Panc1 (cell line): ENCODE data around the gene EMC1. TPM values are rescaled to one million over a fixed set of nuclear protein-coding genes. Genes with fewer than 3 reads are reported as not detected.

Experiments
- ATAC-seq: fragments of 200-7000 bp; cut with Tn5 transposase; 2 replicates; pipeline ENCODE4 v1.9.1; 2020; ENCODE audit warnings: mild to moderate bottlenecking, moderate library complexity
- BruUV-seq: library from RNA; stranded (reverse); fragments of 400-500 nt; replicated peaks from 2 replicates; lab custom pipeline; 2021; lab: Mats Ljungman, UMichigan
- CTCF ChIA-PET: fragments of 300-600 bp; sonication (Branson Sonifier 250); formaldehyde crosslinking; loops from one replicate; lab custom pipeline; 2022; ENCODE audit warnings: antibody characterized with exemption; lab: Charles Lee
- POLR2A ChIA-PET: fragments of 300-600 bp; sonication (Branson Sonifier 250); formaldehyde crosslinking; loops from one replicate; lab custom pipeline; 2022; ENCODE audit warnings: antibody characterized with exemption; lab: Charles Lee
- DNase-seq: peaks from one replicate; pipeline ENCODE4 v3.0.0-alpha.2; 2010; ENCODE audit warnings: low read depth, low spot score
- H3K27ac ChIP-seq: 2 replicates; pipeline ENCODE4 v1.5.1; 2011; ENCODE audit warnings: mild to moderate bottlenecking, low read length, inconsistent platforms
- H3K27me3 ChIP-seq: fragments of 200-500 bp; sonication (Bioruptor generic); 2 replicates; pipeline ENCODE4 v1.6.0; 2014; ENCODE audit warnings: low read length, inconsistent platforms; ENCODE audit not compliant: control insufficient read depth, insufficient read depth
- H3K36me3 ChIP-seq: fragments of 200-500 bp; sonication (Bioruptor generic); 2 replicates; pipeline ENCODE4 v1.5.1; 2014; ENCODE audit warnings: inconsistent platforms, mild to moderate bottlenecking, low read length, moderate library complexity; ENCODE audit not compliant: control insufficient read depth, insufficient read depth
- H3K4me1 ChIP-seq: 2 replicates; pipeline ENCODE4 v1.5.1; 2011; ENCODE audit warnings: inconsistent platforms, mild to moderate bottlenecking, low read length, moderate library complexity; ENCODE audit not compliant: control insufficient read depth, insufficient read depth
- H3K4me3 ChIP-seq, 2 experiments: 2 replicates each; pipeline ENCODE4 v1.5.1; 2011 to 2012; ENCODE audit warnings: low read depth in 2 of 2, low read length in 2 of 2, mild to moderate bottlenecking in 2 of 2, inconsistent platforms in 1 of 2, moderate library complexity in 1 of 2
- H3K9me3 ChIP-seq: fragments of 200-500 bp; sonication (Bioruptor generic); 2 replicates; pipeline ENCODE4 v1.5.1; 2014; ENCODE audit warnings: low read depth, mild to moderate bottlenecking, inconsistent platforms, low read length, moderate library complexity; ENCODE audit not compliant: control insufficient read depth, insufficient read depth
- POLR2AphosphoS5 ChIP-seq: IDR thresholded peaks from 2 replicates; pipeline ENCODE4 v1.6.1; 2012; ENCODE audit warnings: mild to moderate bottlenecking, low read depth, low read length, moderate library complexity
- SIN3A ChIP-seq: IDR thresholded peaks from 2 replicates; pipeline ENCODE4 v1.6.1; 2012; ENCODE audit warnings: low read depth, mild to moderate bottlenecking, low read length, moderate library complexity, borderline replicate concordance; ENCODE audit not compliant: insufficient read depth
- TCF7L2 ChIP-seq: IDR thresholded peaks from 2 replicates; pipeline ENCODE4 v1.6.1; 2011; ENCODE audit warnings: mild to moderate bottlenecking, low read depth, low read length, inconsistent platforms
- in situ Hi-C: cut with HindIII; loops from 2 replicates; pipeline ENCODE4 v1.10.0; 2016; ENCODE audit warnings: low sequenced_read_pairs, low pct_unique_long_range_greater_than_20kb
- intact Hi-C: fragments of 100-400 bp; cut with micrococcal nuclease; formaldehyde crosslinking; loops from one replicate; pipeline ENCODE4 v1.10.0; 2022; ENCODE audit not compliant: unreplicated experiment
- total RNA-seq: library from RNA; stranded (reverse); gene quantifications from one replicate; pipeline ENCODE4 v1.2.1, GENCODE V29; 2021; ENCODE audit not compliant: unreplicated experiment
- TF ChIP-seq, protein P1 (sequence below): fragments of 450-650 bp; IDR thresholded peaks from 2 replicates; pipeline ENCODE4 v1.5.1; 2017; ENCODE audit warnings: mild to moderate bottlenecking
- TF ChIP-seq, protein P2 (sequence below), 2 experiments: IDR thresholded peaks; 2 replicates each; pipeline ENCODE4 v1.6.1; 2011 to 2012; ENCODE audit warnings: low read depth in 2 of 2, control low read depth in 1 of 2, low read length in 1 of 2, mild to moderate bottlenecking in 1 of 2, moderate library complexity in 1 of 2; ENCODE audit not compliant: insufficient read depth in 1 of 2

EMC1 gene
- total RNA-seq, 1 experiment from 2014 or later = 103 TPM

DNA sequence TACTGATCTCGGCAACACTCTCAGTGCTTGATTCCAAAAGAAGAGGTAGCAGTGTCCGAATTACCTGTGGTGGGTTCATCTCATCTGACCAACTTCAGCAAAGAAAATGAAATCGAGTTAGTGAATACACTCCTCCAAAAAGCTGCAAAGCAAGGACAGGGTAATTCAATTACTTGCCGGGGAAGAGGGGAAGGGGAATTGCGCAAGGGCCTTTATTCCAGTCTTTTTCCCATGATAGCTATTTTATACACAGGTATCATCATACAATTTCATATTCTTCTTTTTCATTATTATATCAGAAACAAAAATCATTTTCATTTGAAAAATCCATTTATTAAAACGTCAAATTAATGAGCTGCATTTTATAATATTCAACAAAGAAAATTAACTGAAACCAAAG is 84.2 kb downstream of the EMC1 start:
- POLR2A ChIA-PET = no interaction called here
- no TSS peak for BruUV-seq
- no peaks in the 10 kb centered on the region for H3K9me3 ChIP-seq
- in situ Hi-C loops = no loop called here
- ATAC-seq (no peak), DNase-seq (no peak)
- peaks cover 83% of the 10 kb centered on the region for H3K36me3 ChIP-seq
- intact Hi-C loops = no loop called here
- TF ChIP-seq, protein P1, sequence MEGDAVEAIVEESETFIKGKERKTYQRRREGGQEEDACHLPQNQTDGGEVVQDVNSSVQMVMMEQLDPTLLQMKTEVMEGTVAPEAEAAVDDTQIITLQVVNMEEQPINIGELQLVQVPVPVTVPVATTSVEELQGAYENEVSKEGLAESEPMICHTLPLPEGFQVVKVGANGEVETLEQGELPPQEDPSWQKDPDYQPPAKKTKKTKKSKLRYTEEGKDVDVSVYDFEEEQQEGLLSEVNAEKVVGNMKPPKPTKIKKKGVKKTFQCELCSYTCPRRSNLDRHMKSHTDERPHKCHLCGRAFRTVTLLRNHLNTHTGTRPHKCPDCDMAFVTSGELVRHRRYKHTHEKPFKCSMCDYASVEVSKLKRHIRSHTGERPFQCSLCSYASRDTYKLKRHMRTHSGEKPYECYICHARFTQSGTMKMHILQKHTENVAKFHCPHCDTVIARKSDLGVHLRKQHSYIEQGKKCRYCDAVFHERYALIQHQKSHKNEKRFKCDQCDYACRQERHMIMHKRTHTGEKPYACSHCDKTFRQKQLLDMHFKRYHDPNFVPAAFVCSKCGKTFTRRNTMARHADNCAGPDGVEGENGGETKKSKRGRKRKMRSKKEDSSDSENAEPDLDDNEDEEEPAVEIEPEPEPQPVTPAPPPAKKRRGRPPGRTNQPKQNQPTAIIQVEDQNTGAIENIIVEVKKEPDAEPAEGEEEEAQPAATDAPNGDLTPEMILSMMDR = no peak
- TF ChIP-seq POLR2AphosphoS5 (no peak), SIN3A (no peak), TCF7L2 (no peak)
- TF ChIP-seq, protein P2, sequence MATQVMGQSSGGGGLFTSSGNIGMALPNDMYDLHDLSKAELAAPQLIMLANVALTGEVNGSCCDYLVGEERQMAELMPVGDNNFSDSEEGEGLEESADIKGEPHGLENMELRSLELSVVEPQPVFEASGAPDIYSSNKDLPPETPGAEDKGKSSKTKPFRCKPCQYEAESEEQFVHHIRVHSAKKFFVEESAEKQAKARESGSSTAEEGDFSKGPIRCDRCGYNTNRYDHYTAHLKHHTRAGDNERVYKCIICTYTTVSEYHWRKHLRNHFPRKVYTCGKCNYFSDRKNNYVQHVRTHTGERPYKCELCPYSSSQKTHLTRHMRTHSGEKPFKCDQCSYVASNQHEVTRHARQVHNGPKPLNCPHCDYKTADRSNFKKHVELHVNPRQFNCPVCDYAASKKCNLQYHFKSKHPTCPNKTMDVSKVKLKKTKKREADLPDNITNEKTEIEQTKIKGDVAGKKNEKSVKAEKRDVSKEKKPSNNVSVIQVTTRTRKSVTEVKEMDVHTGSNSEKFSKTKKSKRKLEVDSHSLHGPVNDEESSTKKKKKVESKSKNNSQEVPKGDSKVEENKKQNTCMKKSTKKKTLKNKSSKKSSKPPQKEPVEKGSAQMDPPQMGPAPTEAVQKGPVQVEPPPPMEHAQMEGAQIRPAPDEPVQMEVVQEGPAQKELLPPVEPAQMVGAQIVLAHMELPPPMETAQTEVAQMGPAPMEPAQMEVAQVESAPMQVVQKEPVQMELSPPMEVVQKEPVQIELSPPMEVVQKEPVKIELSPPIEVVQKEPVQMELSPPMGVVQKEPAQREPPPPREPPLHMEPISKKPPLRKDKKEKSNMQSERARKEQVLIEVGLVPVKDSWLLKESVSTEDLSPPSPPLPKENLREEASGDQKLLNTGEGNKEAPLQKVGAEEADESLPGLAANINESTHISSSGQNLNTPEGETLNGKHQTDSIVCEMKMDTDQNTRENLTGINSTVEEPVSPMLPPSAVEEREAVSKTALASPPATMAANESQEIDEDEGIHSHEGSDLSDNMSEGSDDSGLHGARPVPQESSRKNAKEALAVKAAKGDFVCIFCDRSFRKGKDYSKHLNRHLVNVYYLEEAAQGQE (IDR thresholded peaks at IDR 0.05; ENCODE audit: insufficient read depth in 1 of 2, low read depth in 2 of 2, low read length in 1 of 2) = no peak
- CTCF ChIA-PET = no interaction called here
- no peak overlapping the region for H3K27ac ChIP-seq
- no peak overlapping the region for H3K4me3 ChIP-seq
- H3K27me3 ChIP-seq = no peaks in the 10 kb centered on the region
- no peaks in the 10 kb centered on the region for H3K4me1 ChIP-seq

DNA sequence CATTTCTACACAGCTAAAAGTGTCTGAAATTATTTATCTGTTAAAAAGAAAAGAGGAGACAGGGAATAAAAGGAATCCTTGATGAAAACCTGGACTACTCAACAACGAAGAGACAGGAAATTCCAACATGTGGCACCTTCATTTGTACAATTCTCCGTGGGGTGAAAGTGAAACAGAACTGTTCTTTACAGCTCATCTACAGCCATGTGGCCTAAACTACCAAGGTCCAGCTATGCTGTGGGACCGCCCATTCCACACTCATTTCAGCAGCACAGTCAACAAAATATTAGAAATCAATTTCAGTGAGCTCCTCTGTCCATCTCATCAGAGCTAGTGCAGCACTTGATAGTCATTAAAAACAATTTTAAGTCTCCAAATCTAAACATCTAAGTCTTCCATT is 85.3 kb downstream of the EMC1 start:
- H3K4me3 ChIP-seq = no peak overlapping the region
- DNase-seq = no peak
- ChIA-PET POLR2A (interaction anchor here (0.6 kb wide), 1 partner anchor 45 kb away, joined by 7 read pairs; no protein-coding TSS in a partner anchor), CTCF (no interaction called here)
- H3K9me3 ChIP-seq = no peaks in the 10 kb centered on the region
- in situ Hi-C loops = no loop called here
- TF ChIP-seq TCF7L2 = no peak
- no peak for TF ChIP-seq SIN3A
- TF ChIP-seq, protein P2 (IDR thresholded peaks at IDR 0.05; ENCODE audit: insufficient read depth in 1 of 2, low read depth in 2 of 2, low read length in 1 of 2) = no peak
- TF ChIP-seq, protein P1 = no peak
- no peak for TF ChIP-seq POLR2AphosphoS5
- no TSS peak for BruUV-seq
- H3K27ac ChIP-seq = no peak overlapping the region
- no peak for ATAC-seq
- H3K27me3 ChIP-seq = no peaks in the 10 kb centered on the region
- intact Hi-C loops = no loop called here
- no peaks in the 10 kb centered on the region for H3K4me1 ChIP-seq
- peaks cover 89% of the 10 kb centered on the region for H3K36me3 ChIP-seq
